Smooth muscle cell (in vitro differentiated cells): ENCODE data around the gene GLRX5. TPM values are rescaled to one million over a fixed set of nuclear protein-coding genes. Genes with fewer than 3 reads are reported as not detected.

Experiments
- DNase-seq: peaks from one replicate; lab custom pipeline; 2025; ENCODE audit not compliant: unreplicated experiment; lab: John Stamatoyannopoulos, UW
- H2AFZ ChIP-seq: fragments of 200-600 bp; sonication (generic); 2 replicates; pipeline ENCODE4 v1.6.0; 2016; ENCODE audit warnings: antibody characterized with exemption, low read depth, mild to moderate bottlenecking
- H3F3A ChIP-seq: fragments of 200-600 bp; sonication (generic); 2 replicates; pipeline ENCODE4 v1.6.0; 2017; ENCODE audit warnings: antibody characterized with exemption, low read depth
- H3K27ac ChIP-seq: fragments of 200-600 bp; sonication (generic); 2 replicates; pipeline ENCODE4 v1.5.1; 2016; ENCODE audit warnings: low read depth, mild to moderate bottlenecking
- H3K27me3 ChIP-seq: fragments of 200-600 bp; sonication (generic); 2 replicates; pipeline ENCODE4 v1.6.1; 2016; ENCODE audit warnings: low read depth, mild to moderate bottlenecking
- H3K36me3 ChIP-seq: fragments of 200-600 bp; sonication (generic); 2 replicates; pipeline ENCODE4 v1.5.1; 2016; ENCODE audit warnings: low read depth
- H3K4me1 ChIP-seq: fragments of 200-600 bp; sonication (generic); 2 replicates; pipeline ENCODE4 v1.5.1; 2016; ENCODE audit warnings: low read depth
- H3K4me2 ChIP-seq: fragments of 200-600 bp; sonication (generic); 2 replicates; pipeline ENCODE4 v1.6.0; 2016; ENCODE audit warnings: mild to moderate bottlenecking
- H3K4me3 ChIP-seq: fragments of 200-600 bp; sonication (generic); 2 replicates; pipeline ENCODE4 v1.5.1; 2016; ENCODE audit warnings: mild to moderate bottlenecking
- H3K79me2 ChIP-seq: fragments of 200-600 bp; sonication (generic); 2 replicates; pipeline ENCODE4 v1.6.0; 2016; ENCODE audit warnings: low read depth, mild to moderate bottlenecking
- H3K9ac ChIP-seq: fragments of 200-600 bp; sonication (generic); 2 replicates; pipeline ENCODE4 v1.6.0; 2016; ENCODE audit warnings: low read depth
- H3K9me3 ChIP-seq: fragments of 200-600 bp; sonication (generic); replicated peaks from 2 replicates; pipeline ENCODE4 v1.5.1; 2016; ENCODE audit warnings: low read depth
- H4K20me1 ChIP-seq: fragments of 200-600 bp; sonication (generic); 2 replicates; pipeline ENCODE4 v1.6.0; 2016; ENCODE audit warnings: low read depth
- WGBS: methylation state at CpG from one replicate; pipeline ENCODE4 v1.1.7; 2016; ENCODE audit warnings: low lambda C conversion rate; 5-methylcytosine and 5-hydroxymethylcytosine counted together
- polyA plus RNA-seq: library from polyadenylated mRNA; unstranded; fragments of >200 nt; fragmentation: Nextera tagmentation; extraction: Ambion mirVana; gene quantifications from 2 replicates; pipeline ENCODE4 v1.2.1, GENCODE V29; 2016
- total RNA-seq: library from RNA; depleted of rRNA; stranded (reverse); fragments of >200 nt; gene quantifications from 2 replicates; pipeline ENCODE4 v1.2.3, GENCODE V29; 2014
- TF ChIP-seq, protein P1 (sequence below): fragments of 200-600 bp; sonication (generic); IDR thresholded peaks from 2 replicates; pipeline ENCODE4 v1.5.1; 2017; ENCODE audit warnings: borderline replicate concordance, mild to moderate bottlenecking, antibody characterized with exemption; ENCODE audit not compliant: insufficient read depth, poor library complexity, severe bottlenecking

Gene GLRX5
- total and polyA plus RNA-seq, 2 experiments from 2014 or later, result 42.4 to 79.8 TPM

DNA sequence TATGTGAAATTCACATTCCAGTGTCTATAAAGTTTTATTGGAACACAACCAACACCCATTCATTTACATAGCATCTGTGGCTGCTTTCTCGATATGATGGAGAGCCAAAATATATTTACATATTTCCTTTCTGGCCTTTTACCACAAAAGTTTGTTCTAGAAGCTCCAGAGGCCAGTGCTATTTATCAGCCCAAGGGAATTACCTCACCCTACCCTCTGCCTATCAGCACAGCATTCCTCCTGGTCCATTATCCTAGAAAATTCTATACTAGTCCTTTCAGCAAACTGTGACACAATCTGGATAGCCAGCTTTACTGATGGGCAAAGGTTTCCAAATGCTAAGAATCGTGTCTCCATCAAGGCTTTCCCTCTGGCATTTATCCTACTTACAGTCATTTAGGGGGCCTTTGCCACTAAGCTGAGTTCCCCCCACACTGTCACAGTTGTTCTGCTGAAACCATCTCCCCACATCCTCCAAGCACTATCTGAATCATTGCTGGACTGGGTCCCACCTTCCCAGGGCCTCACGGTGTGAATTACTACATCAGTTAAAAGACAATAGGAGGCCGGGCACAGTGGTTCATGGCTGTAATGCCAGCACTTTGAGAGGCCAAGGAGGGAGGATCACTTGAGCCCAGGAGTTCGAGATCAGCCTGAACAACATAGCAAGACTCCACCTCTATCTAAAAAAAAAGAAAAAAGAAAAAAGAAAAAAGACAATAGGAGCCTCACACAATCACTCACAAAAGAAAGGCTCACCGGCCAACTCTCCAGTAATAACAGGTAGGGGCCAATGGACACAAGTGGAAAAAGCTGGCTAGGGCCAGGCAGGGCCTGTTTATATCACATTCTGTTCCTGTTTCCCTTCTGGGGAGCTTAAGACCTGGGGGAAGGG is 30.5 kb upstream of the GLRX5 start:
- no peaks in the 10 kb centered on the region for H3F3A ChIP-seq
- TF ChIP-seq, protein P1, sequence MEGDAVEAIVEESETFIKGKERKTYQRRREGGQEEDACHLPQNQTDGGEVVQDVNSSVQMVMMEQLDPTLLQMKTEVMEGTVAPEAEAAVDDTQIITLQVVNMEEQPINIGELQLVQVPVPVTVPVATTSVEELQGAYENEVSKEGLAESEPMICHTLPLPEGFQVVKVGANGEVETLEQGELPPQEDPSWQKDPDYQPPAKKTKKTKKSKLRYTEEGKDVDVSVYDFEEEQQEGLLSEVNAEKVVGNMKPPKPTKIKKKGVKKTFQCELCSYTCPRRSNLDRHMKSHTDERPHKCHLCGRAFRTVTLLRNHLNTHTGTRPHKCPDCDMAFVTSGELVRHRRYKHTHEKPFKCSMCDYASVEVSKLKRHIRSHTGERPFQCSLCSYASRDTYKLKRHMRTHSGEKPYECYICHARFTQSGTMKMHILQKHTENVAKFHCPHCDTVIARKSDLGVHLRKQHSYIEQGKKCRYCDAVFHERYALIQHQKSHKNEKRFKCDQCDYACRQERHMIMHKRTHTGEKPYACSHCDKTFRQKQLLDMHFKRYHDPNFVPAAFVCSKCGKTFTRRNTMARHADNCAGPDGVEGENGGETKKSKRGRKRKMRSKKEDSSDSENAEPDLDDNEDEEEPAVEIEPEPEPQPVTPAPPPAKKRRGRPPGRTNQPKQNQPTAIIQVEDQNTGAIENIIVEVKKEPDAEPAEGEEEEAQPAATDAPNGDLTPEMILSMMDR, result no peak
- WGBS, result 79% methylated on average over 6 of the region's 6 CpGs
- H4K20me1 ChIP-seq, result peaks cover 2% of the 10 kb centered on the region
- H3K9ac ChIP-seq, result no peak overlapping the region
- no peaks in the 10 kb centered on the region for H3K4me1 ChIP-seq
- H3K79me2 ChIP-seq, result no peaks in the 10 kb centered on the region
- H3K4me3 ChIP-seq, result no peak overlapping the region
- H3K36me3 ChIP-seq, result no peaks in the 10 kb centered on the region
- no peak for DNase-seq
- no peaks in the 10 kb centered on the region for H3K27me3 ChIP-seq
- H3K4me2 ChIP-seq, result no peak overlapping the region
- no peak overlapping the region for H2AFZ ChIP-seq
- H3K27ac ChIP-seq, result no peak overlapping the region
- no peaks in the 10 kb centered on the region for H3K9me3 ChIP-seq

- Histone ChIP-seq H2AFZ (no peak overlapping the region), H3F3A (no peaks in the 10 kb centered on the region), H3K4me1 (no peaks in the 10 kb centered on the region), H3K27me3 (no peaks in the 10 kb centered on the region), H3K79me2 (no peaks in the 10 kb centered on the region), H3K4me3 (no peak overlapping the region), H3K9ac (no peak overlapping the region), H3K9me3 (no peaks in the 10 kb centered on the region), H3K4me2 (no peak overlapping the region), H3K36me3 (no peaks in the 10 kb centered on the region), H3K27ac (no peak overlapping the region), H4K20me1 (no peaks in the 10 kb centered on the region)
- DNase-seq, result no peak
- WGBS, result 90% methylated on average over 17 of the region's 17 CpGs
- TF ChIP-seq, protein P1, result no peak
Measured at GRCh38 chr14:95505030-95505589, 29.7 kb upstream of the GLRX5 start.

- WGBS, result 27% methylated on average over 8 of the region's 8 CpGs
- Histone ChIP-seq H3K27me3 (no peaks in the 10 kb centered on the region), H3K4me3 (no peak overlapping the region), H3K79me2 (no peaks in the 10 kb centered on the region), H3F3A (no peaks in the 10 kb centered on the region), H3K9ac (no peak overlapping the region), H3K27ac (peak overlapping the region; percentile 75), H2AFZ (no peak overlapping the region), H3K4me2 (peak overlapping the region; percentile 56), H3K4me1 (no peaks in the 10 kb centered on the region), H3K9me3 (no peaks in the 10 kb centered on the region), H3K36me3 (no peaks in the 10 kb centered on the region), H4K20me1 (no peaks in the 10 kb centered on the region)
- TF ChIP-seq, protein P1, result no peak
- DNase-seq, result no peak
Measured at GRCh38 chr14:95507174-95507573, 27.7 kb upstream of the GLRX5 start.
